Liver (tissue), 9 donors: ENCODE data around the gene KIRREL3. TPM values are rescaled to one million over a fixed set of nuclear protein-coding genes. Genes with fewer than 3 reads are reported as not detected.

Experiments used
- DNase-seq: peaks from one replicate; pipeline ENCODE4 v3.0.0-alpha.2; 2017; ENCODE audit warnings: low spot score
- H3K27ac ChIP-seq, 2 donors: one replicate each; pipeline ENCODE4 v1.7.0; 2013; ENCODE audit warnings: inconsistent platforms in 2 of 2, low read length in 2 of 2, control low read depth in 1 of 2, low read depth in 1 of 2, mild to moderate bottlenecking in 1 of 2
- H3K27me3 ChIP-seq, 4 donors: one replicate each; pipeline versions ENCODE4 v1.6.1 to v1.7.0; 2013; ENCODE audit warnings: low read length in 3 of 4, inconsistent platforms in 1 of 4, mild to moderate bottlenecking in 1 of 4, moderate library complexity in 1 of 4; ENCODE audit not compliant: control insufficient read depth in 4 of 4, insufficient read depth in 4 of 4
- H3K36me3 ChIP-seq, 4 donors: one replicate each; pipeline versions ENCODE4 v1.6.1 to v1.7.0; 2013; ENCODE audit warnings: low read length in 3 of 4, mild to moderate bottlenecking in 3 of 4, low read depth in 1 of 4, moderate library complexity in 1 of 4; ENCODE audit not compliant: control insufficient read depth in 4 of 4, insufficient read depth in 3 of 4
- H3K4me1 ChIP-seq, 4 donors: one replicate each; pipeline versions ENCODE4 v1.6.1 to v1.7.0; 2013; ENCODE audit warnings: low read length in 3 of 4, mild to moderate bottlenecking in 3 of 4, moderate library complexity in 1 of 4; ENCODE audit not compliant: control insufficient read depth in 4 of 4, insufficient read depth in 4 of 4
- H3K4me3 ChIP-seq, 3 donors: one replicate each; pipeline versions ENCODE4 v1.6.1 to v1.7.0; 2013; ENCODE audit warnings: low read length in 3 of 3, control low read depth in 1 of 3, low read depth in 1 of 3, mild to moderate bottlenecking in 1 of 3
- H3K9ac ChIP-seq, 2 donors: one replicate each; pipeline ENCODE4 v1.7.0; 2013; ENCODE audit warnings: low read length in 2 of 2, mild to moderate bottlenecking in 2 of 2, moderate library complexity in 2 of 2, control low read depth in 1 of 2, low read depth in 1 of 2
- H3K9me3 ChIP-seq, 4 donors: one replicate each; pipeline versions ENCODE4 v1.6.1 to v1.7.0; 2013; ENCODE audit warnings: low read length in 3 of 4; ENCODE audit not compliant: control insufficient read depth in 4 of 4
- CTCF ChIP-seq: fragments of 150-350 bp; IDR thresholded peaks from 2 replicates; pipeline ENCODE4 v1.5.1; 2017; ENCODE audit warnings: improper control_type of control experiment, low read depth, low read length; ENCODE audit not compliant: missing input control
- EGR1 ChIP-seq, 2 donors: IDR thresholded peaks; 2 replicates each; pipeline ENCODE4 v1.6.1; 2016 to 2018; ENCODE audit warnings: antibody characterized with exemption in 2 of 2, low read depth in 2 of 2
- FOXA1 ChIP-seq: IDR thresholded peaks from 2 replicates; pipeline ENCODE4 v1.6.1; 2016; ENCODE audit warnings: antibody characterized with exemption
- FOXA2 ChIP-seq: IDR thresholded peaks from 2 replicates; pipeline ENCODE4 v1.6.1; 2016; ENCODE audit warnings: antibody characterized with exemption
- GABPA ChIP-seq, 2 donors: IDR thresholded peaks in 1 of 2; conservative IDR thresholded peaks in 1 of 2; 2 replicates each; pipeline ENCODE4 v1.6.1; 2016; ENCODE audit warnings: antibody characterized with exemption in 2 of 2, mild to moderate bottlenecking in 1 of 2, moderate library complexity in 1 of 2
- HNF4A ChIP-seq, 2 donors: conservative IDR thresholded peaks; 2 replicates each; pipeline ENCODE4 v1.6.1; 2016; ENCODE audit warnings: antibody characterized with exemption in 2 of 2, mild to moderate bottlenecking in 2 of 2
- HNF4G ChIP-seq: IDR thresholded peaks from 2 replicates; pipeline ENCODE4 v1.6.1; 2016; ENCODE audit warnings: antibody characterized with exemption
- JUND ChIP-seq, 2 donors: IDR thresholded peaks; 2 replicates each; pipeline ENCODE4 v1.6.1; 2016; ENCODE audit warnings: antibody characterized with exemption in 2 of 2
- MAX ChIP-seq: IDR thresholded peaks from 2 replicates; pipeline ENCODE4 v1.6.1; 2016; ENCODE audit warnings: antibody characterized with exemption
- REST ChIP-seq: IDR thresholded peaks from 2 replicates; pipeline ENCODE4 v1.6.1; 2016; ENCODE audit warnings: antibody characterized with exemption, mild to moderate bottlenecking
- TAF1 ChIP-seq: conservative IDR thresholded peaks from 2 replicates; pipeline ENCODE4 v1.6.1; 2016; ENCODE audit warnings: antibody characterized with exemption, mild to moderate bottlenecking
- YY1 ChIP-seq: IDR thresholded peaks from 2 replicates; pipeline ENCODE4 v1.6.1; 2016; ENCODE audit warnings: antibody characterized with exemption, mild to moderate bottlenecking
- WGBS: extraction: QIAGEN DNeasy Blood & Tissue Kit; methylation state at CpG from one replicate; pipeline ENCODE4 v1.1.7; 2013; 5-methylcytosine and 5-hydroxymethylcytosine counted together
- polyA plus RNA-seq, 2 donors: library from polyadenylated mRNA; stranded (reverse) in 1 of 2; unstranded in 1 of 2; fragments of 200-250 nt in 1 of 2; fragments of >200 nt in 1 of 2; fragmentation: Nextera tagmentation in 1 of 2; extraction: Ambion mirVana in 1 of 2; gene quantifications; one replicate each; pipeline versions ENCODE4 v1.2.1 to v1.2.3, GENCODE V29; 2013 to 2015
- total RNA-seq, 2 donors: library from RNA; depleted of rRNA; stranded (reverse); fragments of >200 nt; gene quantifications; one replicate each; pipeline ENCODE4 v1.2.3, GENCODE V29; 2014
- TF ChIP-seq, protein P1 (sequence below): IDR thresholded peaks from 2 replicates; pipeline ENCODE4 v1.6.1; 2016; ENCODE audit warnings: antibody characterized with exemption
- TF ChIP-seq, protein P2 (sequence below): IDR thresholded peaks from 2 replicates; pipeline ENCODE4 v1.6.1; 2016; ENCODE audit warnings: antibody characterized with exemption
- donor health status: healthy.
- donor health status: healthy.
- donor health status: healthy.
- donor health status: healthy.
- donor health status: healthy.

KIRREL3 gene
- total and polyA plus RNA-seq, 4 donors = 0.03 to 0.29 (median 0.08) TPM; not detected in 1

- Histone ChIP-seq H3K4me3 (no peak overlapping the region), H3K4me1 (no peaks in the 10 kb centered on the region), H3K9me3 (no peaks in the 10 kb centered on the region), H3K27me3 (no peaks in the 10 kb centered on the region), H3K9ac (no peak overlapping the region), H3K36me3 (no peaks in the 10 kb centered on the region), H3K27ac (no peak overlapping the region)
- TF ChIP-seq EGR1 (IDR thresholded peaks at IDR 0.05; ENCODE audit: low read depth in 2 of 2) (no peak), JUND (IDR thresholded peaks at IDR 0.05) (no peak), REST (no peak), TAF1 (no peak), HNF4A (conservative IDR thresholded peaks at IDR 0.05) (no peak), FOXA1 (no peak)
- 74% methylated on average over 9 of the region's 9 CpGs for WGBS
- DNase-seq = no peak
These were observed 82.9 kb downstream of the KIRREL3 start for GRCh38 chr11:126917531-126918204.

GRCh38 chr11:126915430-126915829 is 85.1 kb downstream of the KIRREL3 start:
- no peaks in the 10 kb centered on the region for H3K27me3 ChIP-seq
- no peaks in the 10 kb centered on the region for H3K4me1 ChIP-seq
- 67% methylated on average over 4 of the region's 4 CpGs for WGBS
- no peaks in the 10 kb centered on the region for H3K9me3 ChIP-seq
- no peak for DNase-seq
- H3K27ac ChIP-seq = no peak overlapping the region
- no peak overlapping the region for H3K4me3 ChIP-seq
- no peaks in the 10 kb centered on the region for H3K36me3 ChIP-seq
- no peak for TF ChIP-seq MAX
- TF ChIP-seq YY1 = no peak
- TF ChIP-seq, protein P1, sequence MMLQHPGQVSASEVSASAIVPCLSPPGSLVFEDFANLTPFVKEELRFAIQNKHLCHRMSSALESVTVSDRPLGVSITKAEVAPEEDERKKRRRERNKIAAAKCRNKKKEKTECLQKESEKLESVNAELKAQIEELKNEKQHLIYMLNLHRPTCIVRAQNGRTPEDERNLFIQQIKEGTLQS = no peak
- no peak for TF ChIP-seq HNF4G
- no peak overlapping the region for H3K9ac ChIP-seq

DNA sequence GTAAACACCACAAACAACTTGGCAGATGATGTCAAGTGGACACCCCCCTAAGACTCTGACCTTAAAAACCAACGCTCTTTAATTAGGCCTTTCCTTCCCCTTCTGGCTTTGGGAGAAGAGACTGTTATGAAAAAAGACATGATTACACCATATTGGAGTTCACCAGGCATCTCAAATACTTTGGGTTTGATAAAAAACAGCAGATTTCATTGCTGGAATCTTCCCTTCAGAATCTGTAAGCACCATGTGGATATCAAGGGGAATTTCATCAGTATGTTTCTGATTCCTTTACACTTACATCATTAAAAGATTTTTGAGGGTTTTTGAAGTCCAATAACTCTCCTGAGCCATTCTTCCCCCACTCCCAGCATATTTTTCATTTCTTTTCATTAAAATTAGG is 85.6 kb downstream of the KIRREL3 start:
- no peak overlapping the region for H3K27ac ChIP-seq
- no peaks in the 10 kb centered on the region for H3K36me3 ChIP-seq
- no peak overlapping the region for H3K4me3 ChIP-seq
- no peaks in the 10 kb centered on the region for H3K4me1 ChIP-seq
- 68% methylated on average over 1 of the region's 1 CpG for WGBS
- H3K9me3 ChIP-seq = no peaks in the 10 kb centered on the region
- H3K9ac ChIP-seq = no peak overlapping the region
- no peaks in the 10 kb centered on the region for H3K27me3 ChIP-seq
- no peak for DNase-seq
- TF ChIP-seq EGR1 (IDR thresholded peaks at IDR 0.05; ENCODE audit: low read depth in 2 of 2) (no peak), YY1 (no peak), REST (no peak), CTCF (no peak), JUND (IDR thresholded peaks at IDR 0.05) (no peak), HNF4A (conservative IDR thresholded peaks at IDR 0.05) (no peak), FOXA2 (no peak), GABPA (IDR thresholded peaks at IDR 0.05 in 1 of 2, conservative IDR thresholded peaks at IDR 0.05 in 1 of 2) (no peak), FOXA1 (no peak), TAF1 (no peak)
- TF ChIP-seq, protein P2, sequence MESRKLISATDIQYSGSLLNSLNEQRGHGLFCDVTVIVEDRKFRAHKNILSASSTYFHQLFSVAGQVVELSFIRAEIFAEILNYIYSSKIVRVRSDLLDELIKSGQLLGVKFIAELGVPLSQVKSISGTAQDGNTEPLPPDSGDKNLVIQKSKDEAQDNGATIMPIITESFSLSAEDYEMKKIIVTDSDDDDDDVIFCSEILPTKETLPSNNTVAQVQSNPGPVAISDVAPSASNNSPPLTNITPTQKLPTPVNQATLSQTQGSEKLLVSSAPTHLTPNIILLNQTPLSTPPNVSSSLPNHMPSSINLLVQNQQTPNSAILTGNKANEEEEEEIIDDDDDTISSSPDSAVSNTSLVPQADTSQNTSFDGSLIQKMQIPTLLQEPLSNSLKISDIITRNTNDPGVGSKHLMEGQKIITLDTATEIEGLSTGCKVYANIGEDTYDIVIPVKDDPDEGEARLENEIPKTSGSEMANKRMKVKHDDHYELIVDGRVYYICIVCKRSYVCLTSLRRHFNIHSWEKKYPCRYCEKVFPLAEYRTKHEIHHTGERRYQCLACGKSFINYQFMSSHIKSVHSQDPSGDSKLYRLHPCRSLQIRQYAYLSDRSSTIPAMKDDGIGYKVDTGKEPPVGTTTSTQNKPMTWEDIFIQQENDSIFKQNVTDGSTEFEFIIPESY = no peak
- TF ChIP-seq, protein P1 = no peak
